RWPE2 (cell line): Measurements from ENCODE around the gene CEP85L.
A peak's percentile ranks its signal among the peaks of the same experiment; 100 is the strongest.

Source experiments
- ATAC-seq: fragments of 200-7000 bp; cut with Tn5 transposase; 3 replicates; pipeline ENCODE4 v1.9.1; 2021; ENCODE audit warnings: low read depth
- DNase-seq: peaks from one replicate; pipeline ENCODE4 v3.0.0-alpha.2; 2020; ENCODE audit warnings: low spot score
- H3K27ac ChIP-seq: fragments of 450-650 bp; 2 replicates; pipeline ENCODE4 v1.5.1; 2017; ENCODE audit warnings: mild to moderate bottlenecking; ENCODE audit not compliant: poor library complexity, severe bottlenecking
- H3K27me3 ChIP-seq: fragments of 250-450 bp; sonication (Bioruptor Pico); 2 replicates; pipeline ENCODE4 v1.5.1; 2021; ENCODE audit warnings: mild to moderate bottlenecking, moderate library complexity; ENCODE audit not compliant: insufficient read depth, poor library complexity, severe bottlenecking
- H3K36me3 ChIP-seq: fragments of 250-450 bp; sonication (Bioruptor Pico); 2 replicates; pipeline ENCODE4 v1.5.1; 2020; ENCODE audit warnings: low read depth, mild to moderate bottlenecking, moderate library complexity
- H3K4me1 ChIP-seq: fragments of 250-450 bp; sonication (Bioruptor Pico); 2 replicates; pipeline ENCODE4 v1.5.1; 2021; ENCODE audit warnings: mild to moderate bottlenecking, moderate library complexity; ENCODE audit not compliant: insufficient read depth, poor library complexity, severe bottlenecking
- H3K4me3 ChIP-seq: fragments of 250-450 bp; sonication (Bioruptor Pico); 2 replicates; pipeline ENCODE4 v1.5.1; 2021; ENCODE audit warnings: mild to moderate bottlenecking, moderate library complexity; ENCODE audit not compliant: severe bottlenecking
- H3K9me3 ChIP-seq: fragments of 250-450 bp; sonication (Bioruptor Pico); 2 replicates; pipeline ENCODE4 v1.5.1; 2021; ENCODE audit warnings: mild to moderate bottlenecking, moderate library complexity; ENCODE audit not compliant: severe bottlenecking
- CTCF ChIP-seq: fragments of 450-650 bp; IDR thresholded peaks from one replicate; pipeline ENCODE4 v1.5.1; 2017; ENCODE audit warnings: mild to moderate bottlenecking, moderate library complexity; ENCODE audit not compliant: poor library complexity, severe bottlenecking

The CEP85L gene

GRCh38 chr6:118511930-118512715 lies 139.3 kb downstream of the CEP85L start:
- no peak for DNase-seq
- Histone ChIP-seq H3K27ac (no peak overlapping the region), H3K4me1 (no peaks in the 10 kb centered on the region), H3K36me3 (no peaks in the 10 kb centered on the region), H3K4me3 (no peak overlapping the region), H3K9me3 (no peaks in the 10 kb centered on the region), H3K27me3 (no peaks in the 10 kb centered on the region)
- no peak for ATAC-seq
- TF ChIP-seq CTCF: no peak

GRCh38 chr6:118509009-118509617 lies 142.3 kb downstream of the CEP85L start:
- DNase-seq (no peak), ATAC-seq (no peak)
- no peaks in the 10 kb centered on the region for H3K9me3 ChIP-seq
- H3K4me1 ChIP-seq: no peaks in the 10 kb centered on the region
- no peaks in the 10 kb centered on the region for H3K27me3 ChIP-seq
- no peaks in the 10 kb centered on the region for H3K36me3 ChIP-seq
- no peak overlapping the region for H3K4me3 ChIP-seq
- peak; percentile 93 for TF ChIP-seq CTCF
- no peak overlapping the region for H3K27ac ChIP-seq

DNA sequence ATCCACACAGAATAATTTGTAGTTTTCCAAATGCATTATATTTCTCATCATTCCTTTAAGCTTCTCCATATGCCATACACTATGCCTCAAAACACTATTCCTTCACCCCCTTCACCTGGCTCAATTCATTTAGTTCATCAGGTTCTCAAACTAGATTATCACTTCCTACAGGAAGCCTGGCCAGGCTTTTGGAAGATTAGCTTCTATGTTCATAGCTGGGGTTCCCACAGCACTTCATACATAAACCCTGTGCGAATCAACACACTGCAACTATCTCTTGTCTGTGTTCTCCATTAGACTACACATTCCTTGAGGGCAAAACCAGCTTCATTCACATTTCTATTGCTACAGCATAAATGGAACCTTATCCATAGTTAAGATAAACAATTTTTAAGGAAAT lies 143.8 kb downstream of the CEP85L start:
- no peak for ATAC-seq
- TF ChIP-seq CTCF: no peak
- DNase-seq: no peak

DNA sequence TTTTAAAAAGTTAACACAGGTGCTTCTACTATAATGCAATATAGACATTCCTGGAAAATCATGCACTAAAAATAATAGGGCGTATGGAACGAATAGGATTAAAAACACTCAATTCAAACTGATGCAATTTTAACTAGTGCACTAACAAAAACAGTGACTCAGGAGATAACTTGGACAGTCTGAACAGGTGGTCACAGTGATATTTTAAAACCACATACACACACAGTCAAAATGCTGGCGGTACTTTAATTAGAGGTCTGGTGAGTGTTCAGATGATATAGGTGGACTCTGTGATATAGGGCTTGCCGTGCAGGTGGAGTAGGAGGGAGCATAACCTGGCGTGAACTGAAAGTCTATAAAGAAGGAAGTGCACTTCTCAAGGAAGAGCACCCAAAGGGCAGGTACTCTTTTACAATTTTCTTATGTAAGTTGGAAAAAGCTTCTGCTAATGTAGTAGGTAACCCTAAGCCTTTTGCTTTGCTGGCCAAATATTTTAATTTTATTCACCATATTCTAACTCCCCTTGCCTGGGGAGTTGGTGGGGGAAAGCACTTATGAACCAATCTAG lies 145.2 kb downstream of the CEP85L start:
- no peak overlapping the region for H3K27ac ChIP-seq
- no peak for TF ChIP-seq CTCF
- H3K4me3 ChIP-seq: no peak overlapping the region
- no peak for ATAC-seq
- H3K4me1 ChIP-seq: no peaks in the 10 kb centered on the region
- no peaks in the 10 kb centered on the region for H3K9me3 ChIP-seq
- no peak for DNase-seq
- H3K27me3 ChIP-seq: no peaks in the 10 kb centered on the region
- H3K36me3 ChIP-seq: no peaks in the 10 kb centered on the region; the same call in 1 of the 2 replicates

More for the DNA sequence above, 143.8 kb downstream of the CEP85L start:
- Histone ChIP-seq H3K27me3 (no peaks in the 10 kb centered on the region), H3K27ac (no peak overlapping the region), H3K36me3 (no peaks in the 10 kb centered on the region; the same call in 1 of the 2 replicates), H3K4me3 (no peak overlapping the region), H3K9me3 (no peaks in the 10 kb centered on the region), H3K4me1 (no peaks in the 10 kb centered on the region)
